Coronary artery (tissue), 2 donors: ENCODE data around the gene PRR7.

Experiments
- DNase-seq: peaks from one replicate; pipeline ENCODE4 v3.0.0-alpha.2; 2017; ENCODE audit warnings: low spot score
- H3K27ac ChIP-seq, 2 donors: fragments of 200-600 bp; sonication (generic); one replicate each; pipeline ENCODE4 v1.5.1; 2016 to 2019
- H3K4me3 ChIP-seq: fragments of 200-600 bp; sonication (generic); 2 replicates; pipeline ENCODE4 v1.5.1; 2016; ENCODE audit warnings: mild to moderate bottlenecking, moderate library complexity
- CTCF ChIP-seq: fragments of 200-600 bp; sonication (generic); IDR thresholded peaks from one replicate; pipeline ENCODE4 v1.5.1; 2019; ENCODE audit warnings: antibody characterized with exemption

Gene PRR7

GRCh38 chr5:177468685-177469628 is 22.3 kb downstream of the PRR7 start:
- Histone ChIP-seq H3K27ac (peak overlapping the region in 1 of 2 donors; percentile 97), H3K4me3 (no peak overlapping the region)
- TF ChIP-seq CTCF = no peak
- DNase-seq = no peak

GRCh38 chr5:177469750-177470525 is 23.3 kb downstream of the PRR7 start:
- Histone ChIP-seq H3K4me3 (no peak overlapping the region), H3K27ac (peak overlapping the region; percentile 11 to 97)
- DNase-seq = no peak
- TF ChIP-seq CTCF = no peak

- H3K4me3 ChIP-seq = peak overlapping the region; percentile 84
- TF ChIP-seq CTCF = no peak
Measured at GRCh38 chr5:177470759-177471536, 24.3 kb downstream of the PRR7 start.

GRCh38 chr5:177471610-177472356 is 25.2 kb downstream of the PRR7 start:
- H3K4me3 ChIP-seq = peak overlapping the region; percentile 84
- no peak for DNase-seq
- TF ChIP-seq CTCF = no peak
- peak overlapping the region; percentile 80 to 97 for H3K27ac ChIP-seq

More at GRCh38 chr5:177470759-177471536, 24.3 kb downstream of the PRR7 start:
- H3K27ac ChIP-seq = peak overlapping the region; percentile 23 to 97
- no peak for DNase-seq

GRCh38 chr5:177472460-177473442 is 26.1 kb downstream of the PRR7 start:
- H3K27ac ChIP-seq = peak overlapping the region; percentile 80 to 97
- DNase-seq = no peak

More at GRCh38 chr5:177472460-177473442, 26.1 kb downstream of the PRR7 start:
- TF ChIP-seq CTCF = no peak
- peak overlapping the region; percentile 84 for H3K4me3 ChIP-seq
